Stimulated activated CD4-positive, alpha-beta T cell treated with anti-CD3 and anti-CD28 coated beads, Interleukin-4, amount 100 ng/mL, for 24 hours (primary cell): ENCODE measurements around the gene SSU72.
"Not testable (repeated sequence)": the region's sequence is repeated elsewhere in the genome, so short reads cannot be mapped to it uniquely, and the experiment has no call there.

ENCODE experiments used
- DNase-seq: peaks from one replicate; pipeline ENCODE4 v3.0.0-alpha.2; 2020

The SSU72 gene

GRCh38 chr1:1556961-1557360 lies 17.7 kb downstream of the SSU72 start:
- DNase-seq = not testable (repeated sequence)

GRCh38 chr1:1556505-1556904 lies 18.2 kb downstream of the SSU72 start:
- no peak for DNase-seq

DNA sequence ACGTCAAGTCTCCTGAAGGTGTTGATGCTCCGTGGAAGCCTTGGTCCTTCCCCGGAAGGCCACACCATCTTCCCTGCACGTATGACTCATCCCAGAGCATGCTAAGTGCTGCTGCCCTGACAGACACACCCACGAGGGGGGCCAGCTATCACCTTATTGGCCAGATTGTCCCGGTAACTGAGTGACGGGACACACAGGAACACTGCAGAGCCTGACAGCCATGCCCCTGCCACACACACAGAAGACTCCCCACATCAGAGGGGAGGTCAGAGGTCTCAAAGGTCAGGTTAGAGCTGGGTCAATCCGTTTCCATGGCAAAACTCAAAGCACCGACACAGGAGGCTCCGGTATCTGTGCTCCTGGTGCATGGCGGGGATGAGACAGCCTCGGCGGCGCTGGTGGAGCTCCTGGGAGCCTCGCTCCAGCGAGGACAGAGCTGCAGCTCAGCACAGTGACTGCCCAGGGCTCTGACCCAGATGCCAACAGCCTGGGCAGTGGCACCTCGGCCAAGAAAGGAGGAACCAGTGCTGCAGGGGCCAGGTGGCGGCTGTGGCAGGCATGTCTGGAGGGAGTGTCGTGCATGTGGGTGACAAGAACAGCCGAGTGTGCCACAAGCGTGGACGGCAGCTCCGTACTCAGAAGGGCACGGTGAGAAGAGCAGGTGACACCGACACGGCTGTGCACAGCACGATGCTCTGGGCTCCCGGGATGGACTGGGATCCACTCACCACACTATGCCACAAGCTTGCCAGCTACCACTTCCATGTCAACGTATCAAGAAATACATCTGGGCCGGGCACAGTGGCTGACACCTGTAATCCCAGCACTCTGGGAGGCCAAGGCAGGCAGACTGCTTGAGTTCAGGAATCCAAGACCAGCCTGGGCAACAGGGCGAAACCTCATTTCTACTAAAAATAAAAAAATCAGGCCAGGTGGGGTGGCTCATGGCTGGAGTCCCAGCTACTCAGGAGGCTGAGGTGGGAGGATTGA lies 19.4 kb downstream of the SSU72 start:
- DNase-seq = no peak

DNA sequence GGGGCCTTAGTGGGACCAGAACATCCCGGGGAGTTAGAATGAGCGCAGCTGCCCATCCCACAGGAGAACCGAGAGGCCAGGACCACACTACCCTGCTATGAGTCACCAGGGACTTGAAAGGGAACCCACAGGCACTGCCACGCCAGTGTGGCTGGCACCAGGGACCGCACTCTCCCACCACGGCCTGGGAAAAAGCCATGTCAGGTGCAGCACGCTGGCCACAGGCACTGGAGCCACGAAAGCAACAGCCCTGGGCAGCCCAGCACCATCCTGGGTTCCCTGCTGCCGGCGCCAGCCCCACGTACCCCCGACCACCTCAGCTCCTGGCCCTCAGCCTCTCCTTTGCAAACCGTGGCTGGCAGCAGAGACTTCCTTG lies 20.1 kb downstream of the SSU72 start:
- DNase-seq = no peak

- DNase-seq = no peak
These were observed 20.7 kb downstream of the SSU72 start for GRCh38 chr1:1553821-1554494.

- DNase-seq = no peak
These were observed 22.4 kb downstream of the SSU72 start for GRCh38 chr1:1552263-1552639.

- no peak for DNase-seq
These were observed 23.0 kb downstream of the SSU72 start for GRCh38 chr1:1551524-1552262.

DNA sequence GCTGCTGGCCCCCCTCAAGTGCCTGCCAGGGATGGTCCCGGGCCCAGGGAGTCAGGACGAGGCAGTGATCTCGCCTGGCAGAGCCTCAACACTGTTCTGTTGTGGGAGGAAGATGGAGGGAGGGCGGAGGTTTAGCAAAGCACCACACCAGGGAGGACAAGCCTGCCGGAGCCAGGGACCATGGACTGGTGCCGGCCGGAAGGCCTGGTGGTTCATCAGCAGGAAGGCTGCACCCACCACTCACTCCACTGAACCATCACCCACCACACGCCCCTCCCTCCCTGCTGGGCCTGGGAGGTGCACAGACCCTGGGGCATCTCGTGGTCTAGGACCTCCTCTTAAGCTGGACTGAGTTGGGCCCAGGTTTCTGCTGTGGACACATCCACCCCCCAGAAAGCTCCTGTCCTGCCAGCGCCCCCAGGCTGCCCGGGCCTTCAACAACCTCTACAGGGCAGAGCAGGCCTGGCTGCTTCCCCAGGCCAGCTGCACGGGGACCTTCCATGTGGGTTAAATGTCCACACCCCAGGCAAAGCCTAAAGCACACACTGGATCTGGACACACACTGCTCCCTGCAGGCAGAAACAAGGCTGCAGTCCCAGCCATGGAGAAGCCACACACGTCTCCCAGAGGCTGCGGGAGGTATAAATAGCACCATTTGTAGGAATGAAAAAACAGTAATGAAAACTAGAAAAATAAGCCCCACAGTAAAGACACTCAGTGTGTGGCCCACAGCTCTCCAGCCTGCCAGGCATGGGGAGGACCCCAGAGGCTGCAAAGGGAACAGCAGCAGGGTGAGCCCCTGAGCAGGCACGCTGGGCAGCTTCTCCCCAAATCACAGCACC lies 23.9 kb downstream of the SSU72 start:
- no peak for DNase-seq

DNA sequence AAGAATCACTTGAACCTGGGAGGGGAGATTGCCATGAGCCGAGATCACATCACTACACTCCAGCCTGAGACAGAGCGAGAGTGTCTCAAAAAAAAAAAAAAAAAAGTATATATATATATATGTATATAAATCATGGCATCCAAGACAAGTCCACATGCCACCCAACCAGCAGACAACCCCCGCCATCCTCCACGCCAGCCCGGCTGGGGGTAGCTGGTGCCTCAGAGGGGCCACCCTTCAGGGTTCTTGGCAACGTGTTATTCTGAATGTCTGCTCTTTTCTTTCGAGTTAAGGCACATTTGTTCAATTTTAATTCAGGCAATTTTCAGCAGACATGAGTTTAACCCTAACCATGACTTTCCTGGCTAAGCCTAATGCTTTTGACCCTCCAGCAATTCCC lies 24.6 kb downstream of the SSU72 start:
- DNase-seq = no peak

DNA sequence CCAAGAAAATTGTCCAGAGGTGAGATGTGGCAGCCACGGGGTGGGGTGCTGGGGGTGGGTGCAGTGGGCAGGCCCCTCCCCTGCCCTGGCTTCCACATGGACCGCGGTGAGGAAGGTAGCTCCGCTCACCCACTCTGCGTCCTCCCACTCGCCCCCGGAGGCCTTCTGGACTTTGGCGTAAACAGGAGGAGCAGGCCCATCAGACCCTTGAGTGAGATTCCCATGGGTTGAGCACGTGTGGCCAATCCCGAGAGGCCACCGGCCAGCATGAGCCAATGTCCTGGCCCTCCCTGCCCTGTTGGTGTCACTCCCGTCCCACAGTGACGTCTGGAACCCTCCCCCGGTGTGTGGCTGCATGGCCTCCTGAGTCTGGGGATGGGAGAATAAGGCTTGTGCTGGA lies 26.1 kb downstream of the SSU72 start:
- no peak for DNase-seq

DNA sequence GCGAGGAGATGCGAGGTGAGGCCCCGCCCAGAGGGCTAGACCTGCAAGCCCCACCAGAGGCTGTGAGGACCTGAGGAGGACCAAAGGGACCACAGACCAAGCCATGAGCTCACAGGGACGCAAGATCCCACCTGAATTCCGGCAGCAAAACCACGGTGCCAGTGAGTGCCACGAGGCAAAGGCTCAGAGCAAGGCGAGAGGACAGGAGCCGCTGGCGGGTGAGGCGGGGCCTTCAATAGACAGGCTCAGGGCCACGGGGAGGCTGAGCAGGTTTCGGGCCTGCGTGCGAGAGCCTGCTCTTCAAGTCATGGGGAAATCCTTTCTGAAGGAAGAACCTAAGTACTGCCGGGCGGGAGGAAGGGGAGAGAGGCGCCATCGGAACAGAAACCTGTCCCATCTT lies 27.2 kb downstream of the SSU72 start:
- no peak for DNase-seq

GRCh38 chr1:1547011-1547410 lies 27.7 kb downstream of the SSU72 start:
- DNase-seq = no peak

DNA sequence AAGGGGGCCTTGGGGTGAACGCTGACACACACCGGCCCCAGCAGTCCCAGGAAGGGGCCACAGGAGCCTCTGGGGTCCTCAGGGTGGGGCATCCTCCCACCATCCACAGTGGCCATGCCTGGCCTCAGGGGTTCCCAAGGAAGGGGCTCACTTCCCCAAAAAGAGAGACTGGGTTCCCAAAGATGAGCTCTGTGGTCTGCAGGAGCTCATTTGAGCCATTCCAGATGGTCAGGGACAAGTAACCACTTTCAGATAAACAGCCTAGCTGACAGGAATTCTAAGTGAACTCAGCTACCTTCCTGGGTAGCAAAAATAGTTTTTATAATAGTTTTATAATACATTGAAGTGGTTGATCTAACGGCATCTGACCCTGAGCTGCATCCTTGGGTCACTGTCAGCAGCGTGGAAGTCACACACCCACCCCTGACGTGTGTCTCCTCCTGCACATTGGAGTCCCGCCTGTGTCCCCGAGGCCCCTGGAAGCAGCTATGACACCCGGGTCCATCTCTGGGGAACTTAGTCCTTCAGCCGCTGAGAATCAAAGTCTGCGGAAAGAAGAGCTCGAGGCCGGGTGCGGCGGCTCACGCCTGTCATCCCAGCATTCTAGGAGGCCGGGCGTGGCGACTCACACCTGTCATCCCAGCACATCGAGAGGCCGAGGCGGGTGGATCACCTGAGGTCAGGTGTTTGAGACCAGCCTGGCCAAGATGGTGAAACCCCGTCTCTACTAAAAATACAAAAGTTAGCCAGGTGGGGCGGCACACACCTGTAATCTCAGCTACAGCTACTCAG lies 28.5 kb downstream of the SSU72 start:
- DNase-seq = no peak

DNA sequence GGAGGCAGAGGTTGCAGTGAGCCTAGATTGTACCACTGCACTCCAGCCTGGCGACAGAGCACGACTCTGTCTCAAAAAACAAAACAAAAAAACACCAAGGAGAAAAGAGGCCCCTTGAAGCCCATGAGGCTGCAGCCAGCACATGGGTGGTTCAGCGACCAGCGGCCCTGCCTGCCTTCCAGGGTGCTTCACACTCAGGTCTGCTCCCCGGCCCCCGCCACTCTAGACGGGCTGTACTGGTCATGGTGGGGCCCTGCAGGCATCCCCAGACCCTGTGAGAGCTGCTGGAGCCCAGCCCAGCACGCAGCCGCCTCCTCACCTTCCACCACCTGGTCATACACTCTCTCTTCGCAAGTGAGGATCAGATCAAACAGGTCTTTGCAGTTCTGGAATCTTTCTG lies 30.1 kb downstream of the SSU72 start:
- DNase-seq = no peak

GRCh38 chr1:1543706-1544099 lies 31.0 kb downstream of the SSU72 start:
- no peak for DNase-seq

DNA sequence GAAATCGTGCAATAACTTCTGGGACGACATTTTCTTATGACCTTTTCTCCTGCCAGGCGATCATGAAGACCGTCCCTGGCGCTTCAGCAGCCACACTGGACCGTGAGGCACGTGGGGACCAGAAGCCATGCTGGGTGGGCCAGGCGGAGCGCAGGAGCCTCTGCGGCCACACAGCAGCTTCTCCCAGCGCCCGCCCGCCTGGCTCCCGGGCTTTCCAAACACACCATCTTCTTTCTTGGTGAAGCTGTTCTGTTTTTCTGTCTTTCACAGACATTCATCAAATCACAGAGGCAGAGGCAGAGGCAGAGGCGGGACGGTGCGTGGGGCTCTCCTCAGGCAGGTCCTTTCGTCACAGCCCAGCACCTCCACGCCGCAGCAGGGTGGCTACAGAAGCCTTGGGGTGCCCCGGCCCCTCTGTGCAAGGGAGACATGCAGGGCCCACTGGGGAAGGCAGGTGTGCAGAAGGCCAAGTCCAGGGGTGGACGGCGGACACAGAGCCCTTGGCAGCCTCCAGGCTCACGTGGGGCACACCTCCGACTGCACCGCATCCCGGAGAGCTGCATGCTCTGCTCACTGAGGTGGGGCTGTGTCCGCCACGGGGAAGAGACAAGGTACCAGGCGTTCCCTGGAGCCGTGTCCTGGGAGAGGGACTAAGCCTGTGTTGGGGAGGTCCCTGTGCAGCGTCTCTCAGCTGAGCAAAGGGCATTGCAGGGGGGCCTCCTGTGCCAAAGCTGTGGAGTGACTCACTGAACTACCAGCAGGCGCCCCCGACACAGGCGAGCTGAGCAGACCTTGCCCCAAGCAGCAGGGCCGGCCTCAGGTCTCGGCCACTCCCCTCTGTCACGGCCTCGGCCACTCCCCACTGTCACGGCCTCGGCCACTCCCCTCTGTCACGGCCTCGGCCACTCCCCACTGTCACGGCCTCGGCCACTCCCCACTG lies 31.6 kb downstream of the SSU72 start:
- DNase-seq = no peak

DNA sequence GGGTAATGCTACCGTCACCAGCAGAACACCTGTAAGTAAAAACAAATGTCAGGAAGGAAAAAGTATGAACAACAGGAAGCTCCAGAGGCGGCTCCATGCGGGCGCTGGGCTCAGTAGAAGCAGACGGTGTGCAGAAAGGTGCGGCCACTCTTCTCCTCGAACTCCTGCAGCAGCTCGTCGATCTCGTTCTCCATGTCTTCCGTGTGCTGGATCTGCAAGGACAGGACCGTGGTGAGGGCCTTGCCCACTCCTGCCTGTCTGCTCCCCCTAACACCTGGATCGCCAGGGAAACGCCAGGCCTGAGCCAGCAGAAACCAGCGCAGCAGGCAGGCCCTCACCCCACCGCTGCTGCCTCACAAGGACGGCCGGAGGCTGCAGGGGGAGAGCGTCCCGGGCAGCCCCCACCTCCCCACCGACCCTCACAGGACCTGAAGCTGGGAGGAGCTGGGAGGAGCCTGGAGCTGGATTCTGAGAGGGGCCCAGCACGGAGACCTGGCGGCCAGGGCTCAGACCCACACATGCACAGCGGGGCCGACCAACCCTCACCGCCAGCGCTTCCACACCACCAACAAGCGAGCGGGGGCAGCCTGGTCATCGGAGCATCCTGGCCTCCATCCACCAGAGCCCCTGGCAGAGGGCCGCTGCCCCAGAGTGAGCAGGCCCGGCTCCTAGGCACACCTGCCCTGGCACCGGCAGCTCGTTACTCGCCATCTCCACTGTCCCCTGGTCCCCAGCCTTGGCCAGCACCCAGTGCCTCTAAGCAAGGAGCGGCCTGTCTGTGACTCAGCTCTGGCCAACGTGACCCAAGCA lies 32.5 kb downstream of the SSU72 start:
- no peak for DNase-seq

DNA sequence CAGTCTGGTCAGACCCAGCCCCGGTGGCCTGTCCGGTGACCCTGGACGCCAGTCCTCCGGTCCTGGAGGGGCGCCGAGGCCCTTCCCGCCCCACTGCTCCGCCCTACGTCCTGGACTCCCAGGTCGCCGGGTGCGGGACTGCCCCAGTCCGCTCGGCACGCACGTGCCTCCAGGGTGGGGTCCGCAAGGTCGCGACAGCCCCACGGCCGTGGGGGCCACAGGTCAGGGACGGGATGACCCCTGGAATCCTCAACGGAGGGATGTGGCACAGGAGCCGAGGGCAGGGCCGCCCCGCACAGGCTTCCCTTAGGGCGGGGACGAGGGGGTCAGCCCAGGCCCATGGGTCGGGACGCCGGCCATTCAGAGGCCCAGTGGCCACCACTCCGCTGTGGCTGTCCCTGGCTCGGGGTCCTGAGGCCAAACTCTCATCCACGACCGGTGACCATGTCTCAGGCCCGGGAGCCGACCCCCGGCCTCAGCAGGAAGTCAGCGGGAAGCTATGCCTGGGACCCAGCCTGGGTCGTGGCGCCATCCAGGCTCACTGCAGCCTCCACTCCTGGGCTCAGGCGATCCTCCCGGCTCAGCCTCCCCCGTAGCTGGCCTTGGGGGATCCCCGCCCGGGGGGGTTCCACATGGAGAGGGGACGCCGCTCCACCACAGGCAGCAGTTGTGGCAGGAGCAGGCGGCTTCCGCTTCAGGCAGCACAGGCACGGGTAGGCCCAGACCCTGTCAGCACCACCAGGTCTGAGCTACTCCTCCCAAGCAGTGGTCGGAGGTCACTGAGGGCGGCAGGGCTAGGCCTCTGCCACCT lies 33.6 kb downstream of the SSU72 start:
- no peak for DNase-seq
